ENCODE measurements around the gene CACNA1D.

- TF ChIP-seq, protein P1, sequence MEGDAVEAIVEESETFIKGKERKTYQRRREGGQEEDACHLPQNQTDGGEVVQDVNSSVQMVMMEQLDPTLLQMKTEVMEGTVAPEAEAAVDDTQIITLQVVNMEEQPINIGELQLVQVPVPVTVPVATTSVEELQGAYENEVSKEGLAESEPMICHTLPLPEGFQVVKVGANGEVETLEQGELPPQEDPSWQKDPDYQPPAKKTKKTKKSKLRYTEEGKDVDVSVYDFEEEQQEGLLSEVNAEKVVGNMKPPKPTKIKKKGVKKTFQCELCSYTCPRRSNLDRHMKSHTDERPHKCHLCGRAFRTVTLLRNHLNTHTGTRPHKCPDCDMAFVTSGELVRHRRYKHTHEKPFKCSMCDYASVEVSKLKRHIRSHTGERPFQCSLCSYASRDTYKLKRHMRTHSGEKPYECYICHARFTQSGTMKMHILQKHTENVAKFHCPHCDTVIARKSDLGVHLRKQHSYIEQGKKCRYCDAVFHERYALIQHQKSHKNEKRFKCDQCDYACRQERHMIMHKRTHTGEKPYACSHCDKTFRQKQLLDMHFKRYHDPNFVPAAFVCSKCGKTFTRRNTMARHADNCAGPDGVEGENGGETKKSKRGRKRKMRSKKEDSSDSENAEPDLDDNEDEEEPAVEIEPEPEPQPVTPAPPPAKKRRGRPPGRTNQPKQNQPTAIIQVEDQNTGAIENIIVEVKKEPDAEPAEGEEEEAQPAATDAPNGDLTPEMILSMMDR (conservative IDR thresholded peaks at IDR 0.05) = no peak
- no peak for TF ChIP-seq ZFX (IDR thresholded peaks at IDR 0.05)
These were observed 85.2 kb downstream of the CACNA1D start for GRCh38 chr3:53579636-53580035.

Data from C4-2B (cell line).